HG03135 (cell line): ENCODE results near the gene NCK1.

Source experiments
- ATAC-seq: cut with Tn5 transposase; IDR thresholded peaks from one replicate; pipeline ENCODE4 v1.9.1; 2021; ENCODE audit warnings: mild to moderate bottlenecking, moderate library complexity; ENCODE audit not compliant: unreplicated experiment

NCK1 gene

GRCh38 chr3:136906725-136907124 lies 44.7 kb downstream of the NCK1 start:
- ATAC-seq: no peak

- no peak for ATAC-seq
Observed at GRCh38 chr3:136908297-136908696, 46.3 kb downstream of the NCK1 start.

GRCh38 chr3:136909187-136909586 lies 47.2 kb downstream of the NCK1 start:
- ATAC-seq: peak; percentile 57

- no peak for ATAC-seq
Observed at GRCh38 chr3:136910697-136911096, 48.7 kb downstream of the NCK1 start.

- no peak for ATAC-seq
Observed at GRCh38 chr3:136913168-136913567, 51.2 kb downstream of the NCK1 start.

- no peak for ATAC-seq
Observed at GRCh38 chr3:136914739-136915138, 52.7 kb downstream of the NCK1 start.

- no peak for ATAC-seq
Observed at GRCh38 chr3:136916223-136916622, 54.2 kb downstream of the NCK1 start.

GRCh38 chr3:136919799-136920580 lies 58.0 kb downstream of the NCK1 start:
- no peak for ATAC-seq

- no peak for ATAC-seq
Observed at GRCh38 chr3:136920904-136921611, 59.0 kb downstream of the NCK1 start.

- ATAC-seq: peak; percentile 53
Observed at GRCh38 chr3:136925425-136926190, 63.6 kb downstream of the NCK1 start.

GRCh38 chr3:136928240-136928639 lies 66.2 kb downstream of the NCK1 start:
- no peak for ATAC-seq

GRCh38 chr3:136929977-136930670 lies 68.1 kb downstream of the NCK1 start:
- ATAC-seq: no peak

GRCh38 chr3:136931606-136932005 lies 69.6 kb downstream of the NCK1 start:
- ATAC-seq: no peak

GRCh38 chr3:136932523-136932922 lies 70.5 kb downstream of the NCK1 start:
- ATAC-seq: peak; percentile 46

- ATAC-seq: peak; percentile 29
Observed at GRCh38 chr3:136932978-136933772, 71.2 kb downstream of the NCK1 start.

GRCh38 chr3:136937175-136937574 lies 75.2 kb downstream of the NCK1 start:
- no peak for ATAC-seq

GRCh38 chr3:136937851-136938250 lies 75.8 kb downstream of the NCK1 start:
- ATAC-seq: no peak

GRCh38 chr3:136938334-136938733 lies 76.3 kb downstream of the NCK1 start:
- no peak for ATAC-seq

- no peak for ATAC-seq
Observed at GRCh38 chr3:136939489-136939888, 77.5 kb downstream of the NCK1 start.

- ATAC-seq: no peak
Observed at GRCh38 chr3:136942803-136943202, 80.8 kb downstream of the NCK1 start.
